GM21723 (cell line): Measurements from ENCODE around the gene BACH2.
"Not testable (repeated sequence)": the region's sequence is repeated elsewhere in the genome, so short reads cannot be mapped to it uniquely, and the experiment has no call there.

ENCODE experiments used
- ATAC-seq: cut with Tn5 transposase; IDR thresholded peaks from one replicate; pipeline ENCODE4 v1.9.1; 2021; ENCODE audit warnings: mild to moderate bottlenecking, moderate library complexity; ENCODE audit not compliant: unreplicated experiment

Gene BACH2

DNA sequence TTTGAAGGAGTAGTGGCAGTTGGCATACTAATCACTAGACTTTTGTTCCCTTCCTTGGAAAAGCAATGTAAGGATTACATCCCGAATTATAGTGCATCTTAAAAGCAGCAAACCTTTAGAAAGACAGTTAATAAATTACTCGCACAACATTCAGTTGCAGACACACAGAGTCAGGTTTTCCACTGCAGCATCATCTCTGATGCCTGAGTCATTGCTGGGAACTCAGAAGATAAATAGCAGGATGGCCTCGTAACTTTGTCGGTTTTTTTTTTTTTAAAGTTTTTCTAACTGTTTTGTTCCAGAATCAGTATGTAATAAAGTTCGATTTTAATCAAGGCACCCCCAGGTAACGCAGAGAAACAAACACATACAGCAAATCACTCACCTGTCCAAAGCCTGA is 368.0 kb downstream of the BACH2 start:
- no peak for ATAC-seq

DNA sequence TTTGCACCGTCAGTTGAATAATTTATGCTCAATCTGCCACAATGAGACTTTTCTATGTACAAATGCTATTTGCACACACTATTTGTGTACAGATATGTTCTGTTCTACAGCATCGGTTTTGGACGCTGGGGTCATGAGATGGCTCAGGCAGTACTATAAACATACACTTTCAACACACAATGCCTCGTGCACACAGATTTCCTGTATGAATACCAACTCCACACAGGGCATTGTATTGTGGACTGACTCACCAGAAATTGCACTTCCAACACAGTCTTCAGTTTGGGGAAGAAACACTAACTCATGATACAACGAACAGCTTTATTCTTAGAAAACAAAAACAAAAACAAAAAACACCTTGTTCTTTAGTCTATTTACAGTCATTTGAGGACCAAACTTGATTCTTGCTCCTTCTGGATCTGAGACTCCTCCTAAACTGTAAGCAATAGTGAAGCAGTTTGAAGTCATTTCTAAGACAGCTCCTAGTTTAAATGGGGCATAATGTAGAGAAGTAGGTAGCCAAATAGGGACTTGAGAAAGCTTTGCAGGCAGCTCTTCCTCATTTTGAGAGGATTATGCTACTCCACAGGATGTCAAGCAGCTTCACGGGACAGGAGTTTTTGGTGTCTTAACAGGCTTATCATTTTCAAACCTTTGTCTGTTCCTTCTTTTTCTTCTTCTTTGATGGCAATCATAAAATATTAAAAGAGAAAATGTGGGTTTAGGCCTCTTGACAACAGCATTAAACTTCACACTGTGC is 368.7 kb downstream of the BACH2 start:
- ATAC-seq, result no peak

DNA sequence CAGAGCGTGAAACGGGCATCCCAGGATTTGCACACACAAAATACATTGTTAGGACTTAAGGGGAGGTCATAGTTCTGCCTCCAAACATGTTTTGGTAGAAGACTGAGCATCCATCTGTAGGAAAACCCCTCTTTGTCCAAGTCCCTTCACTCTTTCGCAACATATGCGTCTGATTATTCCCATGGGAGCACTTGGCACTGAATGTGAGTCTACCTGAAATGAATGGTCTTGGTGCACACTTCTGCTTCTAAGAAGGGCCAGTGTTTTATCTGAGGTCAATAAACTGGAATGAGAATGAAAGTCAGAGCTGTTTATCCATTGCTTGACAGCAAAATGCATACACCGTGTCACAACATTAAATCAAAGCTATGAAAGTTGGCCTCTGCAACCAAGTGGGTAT is 369.4 kb downstream of the BACH2 start:
- ATAC-seq, result no peak

DNA sequence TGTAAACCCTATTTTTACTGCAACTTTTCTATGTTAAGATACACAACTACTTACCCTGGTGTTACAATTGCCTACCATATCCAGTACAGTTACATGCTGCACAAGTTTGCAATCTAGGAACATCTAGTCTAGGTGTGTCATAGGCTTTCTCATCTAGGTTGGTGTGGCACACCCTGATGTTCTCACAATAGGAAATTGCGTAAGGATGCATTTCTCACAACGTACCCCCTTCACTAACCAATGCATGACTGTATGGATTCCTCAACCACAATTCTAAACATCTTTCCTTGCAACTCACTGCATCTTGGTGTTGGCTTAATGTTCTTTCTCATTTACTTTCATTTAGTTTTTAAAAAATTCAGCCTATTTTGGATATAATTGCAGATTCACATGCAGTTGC is 370.8 kb downstream of the BACH2 start:
- ATAC-seq, result no peak

DNA sequence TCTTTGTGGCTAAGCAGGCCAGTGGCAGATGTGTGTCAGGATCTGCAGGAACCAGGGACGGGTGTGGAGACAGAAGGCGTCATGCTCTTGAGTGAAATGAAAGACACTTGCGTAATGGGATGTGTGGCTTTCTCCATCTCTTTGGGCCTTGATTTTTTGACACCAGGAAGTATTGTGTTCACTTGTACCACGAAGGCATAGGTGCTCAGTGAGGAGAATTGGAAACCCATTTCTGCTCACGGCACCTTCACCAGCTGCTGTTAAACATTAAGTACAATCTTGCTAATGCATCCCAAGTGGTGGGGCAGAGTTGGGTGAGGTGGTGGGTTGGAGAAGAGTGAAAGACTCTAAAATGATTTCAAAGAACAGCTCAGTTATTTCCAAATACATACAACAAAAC is 372.4 kb downstream of the BACH2 start:
- no peak for ATAC-seq

DNA sequence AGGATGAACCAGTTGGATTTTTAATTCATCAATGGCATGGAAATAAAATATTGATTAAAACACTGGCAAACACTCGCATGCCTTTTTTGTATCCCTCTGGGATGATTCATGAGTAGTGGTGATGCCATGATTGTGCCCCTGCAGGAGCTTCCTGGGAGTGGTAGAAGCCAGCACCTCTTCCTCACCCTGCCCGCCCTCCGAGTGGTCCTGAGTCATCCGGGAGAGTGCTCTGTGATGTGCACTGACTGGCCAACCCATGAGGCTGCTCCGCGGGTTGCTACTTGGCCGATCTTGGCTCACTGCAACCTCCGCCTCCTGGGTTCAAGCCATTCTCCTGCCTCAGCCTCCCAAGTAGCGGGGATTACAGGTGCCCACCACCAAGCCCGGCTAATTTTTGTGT is 375.0 kb downstream of the BACH2 start:
- no peak for ATAC-seq

DNA sequence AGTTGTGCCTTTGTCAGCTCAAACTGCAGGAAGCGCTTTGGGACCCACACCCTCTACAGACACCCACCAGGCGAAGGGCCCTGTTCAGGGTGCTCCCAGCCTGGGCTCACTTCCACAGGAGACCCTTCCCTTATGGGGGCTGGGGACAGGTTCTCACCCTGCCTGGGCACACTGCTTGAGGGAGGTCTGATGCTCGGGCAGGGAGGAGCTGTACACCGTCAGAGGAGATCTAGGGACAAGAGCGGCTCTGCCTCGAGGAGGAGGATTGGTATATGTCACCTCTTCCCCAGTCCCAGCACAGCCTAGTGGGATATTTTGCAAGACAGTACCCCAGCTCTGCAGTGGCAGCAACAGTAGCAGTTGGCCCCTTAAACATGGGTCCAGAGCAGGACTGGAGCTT is 375.4 kb downstream of the BACH2 start:
- ATAC-seq, result no peak

DNA sequence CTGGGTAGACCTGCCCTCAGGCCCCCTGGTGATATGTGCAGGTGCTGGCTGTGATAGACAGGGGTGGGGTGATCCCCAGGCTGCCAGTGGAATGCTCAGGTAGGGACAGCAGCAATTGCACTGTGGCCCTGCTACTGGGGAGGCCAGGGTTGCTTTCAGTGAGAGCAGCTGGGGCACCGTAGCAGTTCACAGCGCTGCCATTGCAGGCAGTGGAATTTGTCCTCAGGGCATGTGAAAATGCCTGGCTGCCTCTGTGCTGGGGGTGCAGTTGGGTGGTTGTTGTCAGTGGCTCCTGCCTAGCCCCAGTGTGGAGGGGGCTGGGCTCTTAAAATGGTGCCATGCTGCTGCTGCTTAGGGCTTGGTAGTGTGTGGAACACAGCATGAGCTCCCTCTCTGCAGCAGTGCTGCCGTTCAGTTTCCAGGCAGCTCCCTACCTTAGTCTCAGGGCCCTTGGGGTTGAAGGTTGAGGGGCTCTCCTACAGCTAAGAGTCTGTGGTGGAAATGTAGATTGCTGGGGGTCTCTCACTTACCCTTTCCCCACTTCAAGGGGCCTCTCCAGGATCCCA is 378.8 kb downstream of the BACH2 start:
- ATAC-seq, result no peak

DNA sequence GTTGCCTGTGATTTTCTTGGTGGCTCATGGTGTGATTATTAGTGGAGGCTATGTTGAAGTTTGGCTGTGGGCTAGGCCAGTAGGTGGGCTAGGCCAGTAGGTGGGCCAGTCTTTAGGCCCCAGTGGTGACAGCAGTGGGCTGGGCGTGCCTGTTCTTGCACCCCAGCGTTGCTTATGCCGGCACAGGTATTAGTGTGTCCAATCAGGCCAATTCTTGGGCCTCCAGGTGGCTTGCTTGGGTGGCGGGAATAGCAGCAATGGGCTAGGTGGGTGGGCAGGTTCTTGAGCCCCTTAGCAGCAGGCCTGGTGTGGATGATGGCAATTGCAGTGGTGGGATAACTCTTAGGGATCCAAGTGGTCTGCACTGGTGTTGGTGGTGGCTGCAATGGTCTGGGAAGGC is 379.4 kb downstream of the BACH2 start:
- ATAC-seq, result no peak

DNA sequence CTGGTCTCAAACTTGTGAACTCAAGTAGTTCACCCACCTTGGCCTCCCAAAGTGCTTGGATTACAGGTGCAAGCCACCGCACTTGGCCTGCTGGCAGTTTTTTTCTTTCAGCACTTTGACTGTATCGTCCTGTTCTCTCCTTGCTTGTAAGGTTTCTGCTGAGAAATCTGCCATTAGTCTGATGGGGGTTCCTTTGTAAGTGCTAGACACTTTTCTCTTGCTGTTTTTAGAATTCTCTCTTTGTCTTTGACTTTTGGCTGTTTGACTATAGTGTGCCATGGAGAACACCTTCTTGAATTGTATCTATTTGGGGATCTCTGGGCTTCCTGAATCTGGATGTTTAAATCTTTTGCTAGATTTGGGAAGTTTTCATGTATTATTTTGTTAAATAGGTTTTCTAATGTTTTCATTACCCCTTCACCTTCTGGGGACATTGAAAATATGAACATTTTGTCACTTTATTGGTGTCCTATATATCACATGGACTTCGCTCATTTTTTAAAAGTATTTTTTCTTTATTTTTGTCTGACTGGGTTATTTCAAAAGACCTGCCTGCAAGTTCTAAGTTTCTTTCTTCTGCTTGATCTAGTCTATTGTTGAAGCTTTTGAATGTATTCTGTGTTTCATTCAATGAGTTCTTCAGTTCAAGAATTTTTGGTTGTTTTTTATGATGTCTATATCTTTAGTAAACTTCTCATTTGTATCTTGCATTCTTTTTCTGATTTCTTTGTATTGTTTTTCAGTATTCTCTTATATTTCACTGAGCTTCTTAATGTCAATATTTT is 380.3 kb downstream of the BACH2 start:
- ATAC-seq, result no peak

DNA sequence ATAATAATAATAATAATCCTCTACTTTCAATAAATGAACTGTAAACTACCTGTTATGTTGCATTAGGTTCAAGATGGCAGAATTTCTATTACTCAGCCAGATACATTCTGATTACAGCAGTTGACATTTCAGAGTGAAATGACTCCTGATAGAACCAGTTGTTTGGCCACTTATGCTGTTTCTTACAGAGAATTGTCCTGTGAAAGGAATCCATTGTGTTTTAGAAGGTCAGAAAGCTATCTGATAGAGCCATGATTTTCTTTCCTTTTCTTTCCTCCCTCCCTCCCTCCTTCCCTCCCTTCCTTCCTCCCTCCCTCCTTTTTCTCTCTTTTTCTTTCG is 385.8 kb downstream of the BACH2 start:
- no peak for ATAC-seq

DNA sequence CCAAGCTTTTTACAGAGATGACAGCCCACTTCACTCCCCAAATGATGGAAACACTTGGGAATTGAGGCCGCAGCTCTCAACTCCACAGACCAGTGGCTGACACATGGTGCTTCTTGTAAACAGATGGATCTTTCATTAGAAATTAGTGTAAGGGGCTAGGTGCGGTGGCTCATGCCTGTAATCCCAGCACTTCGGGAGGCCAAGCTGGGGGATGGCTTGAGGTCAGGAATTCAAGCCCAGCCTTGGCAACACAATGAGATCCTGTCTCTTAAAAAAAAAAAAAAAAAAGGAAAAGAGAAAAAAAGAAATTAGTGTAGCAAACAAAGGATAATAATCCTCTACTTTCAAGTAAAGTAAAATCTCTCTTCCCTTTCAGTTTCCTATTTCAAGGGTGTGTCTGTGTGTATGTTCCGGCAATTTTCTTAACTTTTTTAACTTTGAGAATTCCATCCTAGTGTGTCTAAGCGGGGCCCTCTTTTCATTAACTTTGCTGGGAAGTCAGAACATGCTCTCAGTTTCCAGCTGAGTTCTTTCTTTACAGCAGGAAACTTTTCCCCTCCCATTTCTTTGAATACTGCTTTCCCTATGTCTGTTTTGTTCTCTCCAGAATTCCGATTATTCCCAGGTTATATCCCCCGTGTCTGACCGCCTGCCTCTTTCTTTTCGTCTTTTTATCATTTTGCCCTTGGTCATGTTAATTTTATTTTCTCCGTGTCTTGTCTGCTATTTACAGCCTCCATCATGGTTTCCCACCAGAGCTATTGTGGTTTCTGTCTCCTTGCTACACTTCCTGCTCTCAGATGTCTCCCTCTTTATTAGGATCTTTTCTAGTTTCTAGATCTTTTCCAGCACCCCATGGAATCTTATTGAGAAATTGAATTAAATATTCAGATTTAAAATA is 386.4 kb downstream of the BACH2 start:
- not testable (repeated sequence) for ATAC-seq

DNA sequence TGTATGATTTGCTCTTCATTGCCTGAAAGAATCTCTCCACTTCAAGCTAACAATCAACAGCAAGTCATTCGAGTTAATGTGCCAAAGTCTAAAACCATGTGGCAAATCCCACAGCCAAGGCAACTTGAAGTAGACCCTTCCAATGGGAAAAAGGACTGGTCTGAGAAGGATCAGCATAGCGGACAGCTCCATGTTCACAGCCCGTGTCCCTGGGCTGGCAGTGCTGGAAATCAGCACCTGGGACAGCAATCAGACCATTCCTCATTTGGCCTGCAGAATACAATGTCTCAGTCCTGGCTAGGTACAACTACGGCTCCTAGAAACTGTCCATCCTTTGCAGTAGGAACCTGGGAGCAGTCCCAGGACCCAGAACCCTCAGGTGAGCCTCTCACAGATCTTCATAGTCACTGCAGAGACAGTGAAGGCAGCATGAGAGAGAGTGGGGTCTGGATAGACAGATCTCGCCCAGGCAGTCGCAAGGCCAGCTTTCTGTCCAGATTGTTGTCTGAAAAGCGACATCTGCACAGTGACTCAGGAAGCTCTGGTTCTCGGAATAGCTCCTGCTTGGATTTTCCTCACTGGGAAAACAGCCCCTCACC is 401.3 kb downstream of the BACH2 start:
- ATAC-seq, result no peak

DNA sequence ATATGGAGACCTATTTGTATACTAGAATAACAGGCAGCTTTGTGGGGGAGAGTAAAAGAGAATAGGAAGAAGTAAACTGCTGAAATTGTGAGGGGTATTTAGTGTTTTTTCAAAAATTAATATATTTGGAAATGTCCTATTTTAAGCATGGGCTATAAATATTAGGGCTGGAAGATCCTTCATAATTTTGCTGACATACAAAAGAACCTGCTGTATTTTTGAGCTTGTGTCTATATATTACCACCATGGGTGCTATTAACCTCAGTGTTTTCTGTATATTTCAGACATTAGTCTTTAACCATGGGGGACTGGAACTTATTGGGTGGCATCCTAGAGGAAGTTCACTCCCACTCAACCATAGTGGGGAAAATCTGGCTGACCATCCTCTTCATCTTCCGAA is 402.5 kb downstream of the BACH2 start, which contains the start of gene GJA10:
GJA10 (plus strand) TSS at position 301 of the 400 bp plus-strand sequence; CDS start at position 301, 0 bp downstream.
- ATAC-seq, result no peak

DNA sequence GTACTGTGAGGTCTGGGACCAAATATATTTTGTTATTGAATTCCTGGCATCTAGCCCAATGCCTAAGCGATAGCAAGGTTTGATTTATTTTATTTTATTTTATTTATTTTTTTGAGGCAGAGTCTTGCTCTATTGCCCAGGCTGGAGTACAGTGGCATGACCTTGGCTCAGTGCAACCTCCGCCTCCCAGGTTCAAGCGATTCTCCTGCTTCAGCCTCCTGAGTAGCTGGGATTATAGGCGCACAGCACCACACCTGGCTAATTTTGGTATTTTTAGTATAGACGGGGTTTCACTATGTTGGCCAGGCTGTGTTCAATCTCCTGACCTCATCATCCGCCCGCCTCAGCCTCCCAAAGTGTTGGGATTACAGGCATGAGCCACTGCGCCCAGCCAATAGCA is 404.1 kb downstream of the BACH2 start:
- ATAC-seq, result not testable (repeated sequence)

DNA sequence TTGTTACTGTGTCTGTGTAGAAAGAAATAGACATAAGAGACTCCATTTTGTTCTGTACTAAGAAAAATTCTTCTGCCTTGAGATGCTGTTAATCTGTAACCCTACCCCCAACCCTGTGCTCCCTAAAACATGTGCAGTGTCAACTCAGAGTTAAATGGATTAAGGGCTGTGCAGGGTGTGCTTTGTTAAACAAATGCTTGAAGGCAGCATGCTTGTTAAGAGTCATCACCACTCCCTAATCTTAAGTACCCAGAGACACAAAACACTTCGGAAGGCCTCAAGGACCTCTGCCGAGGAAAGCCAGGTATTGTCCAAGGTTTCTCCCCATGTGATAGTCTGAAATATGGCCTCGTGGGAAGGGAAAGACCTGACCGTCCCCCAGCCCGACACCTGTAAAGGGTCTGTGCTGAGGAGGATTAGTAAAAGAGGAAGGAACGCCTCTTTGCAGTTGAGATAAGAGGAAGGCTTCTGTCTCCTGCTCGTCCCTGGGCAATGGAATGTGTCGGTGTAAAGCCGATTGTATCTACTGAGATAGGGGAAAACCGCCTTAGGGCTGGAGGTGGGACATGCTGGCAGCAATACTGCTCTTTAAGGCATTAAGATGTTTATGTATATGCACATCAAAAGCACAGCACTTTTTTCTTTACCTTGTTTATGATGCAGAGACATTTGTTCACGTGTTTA is 405.7 kb downstream of the BACH2 start:
- ATAC-seq, result not testable (repeated sequence)

DNA sequence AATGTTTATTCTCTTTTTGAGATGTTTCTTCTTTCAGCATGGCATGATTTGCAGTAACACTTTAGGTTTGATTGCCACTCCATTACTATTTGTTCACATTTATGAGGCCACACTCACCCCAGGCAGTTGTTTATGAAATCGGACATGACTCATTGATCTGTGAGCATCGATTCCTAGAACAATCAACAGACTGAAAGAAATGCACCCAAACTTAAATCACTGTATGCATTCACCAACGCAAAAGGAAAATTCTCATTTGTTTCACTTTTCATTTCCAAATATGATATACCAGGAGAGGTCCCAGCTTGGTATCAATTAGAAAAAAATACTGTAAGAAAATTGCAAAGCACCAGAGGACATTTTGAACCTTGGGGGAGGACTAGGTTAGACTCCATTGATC is 407.8 kb downstream of the BACH2 start:
- ATAC-seq, result no peak

DNA sequence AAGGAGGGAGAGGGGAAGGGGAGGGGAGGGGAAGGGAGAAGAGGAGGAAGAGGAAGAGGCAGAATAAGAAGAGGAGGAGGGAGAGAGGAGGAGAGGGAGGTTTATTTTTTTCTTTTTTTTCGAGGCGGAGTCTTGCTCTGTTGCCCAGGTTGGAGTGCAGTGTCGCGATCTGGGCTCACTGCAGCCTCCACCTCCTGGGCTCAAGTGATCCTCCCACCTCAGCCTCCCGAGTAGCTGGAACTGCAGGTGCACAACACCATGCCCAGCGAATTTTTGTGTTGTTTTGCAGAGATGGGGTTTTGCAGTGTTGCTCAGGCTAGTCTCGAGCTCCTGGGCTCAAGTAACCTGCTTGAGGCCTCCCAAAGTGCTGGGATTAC is 408.5 kb downstream of the BACH2 start:
- no peak for ATAC-seq

DNA sequence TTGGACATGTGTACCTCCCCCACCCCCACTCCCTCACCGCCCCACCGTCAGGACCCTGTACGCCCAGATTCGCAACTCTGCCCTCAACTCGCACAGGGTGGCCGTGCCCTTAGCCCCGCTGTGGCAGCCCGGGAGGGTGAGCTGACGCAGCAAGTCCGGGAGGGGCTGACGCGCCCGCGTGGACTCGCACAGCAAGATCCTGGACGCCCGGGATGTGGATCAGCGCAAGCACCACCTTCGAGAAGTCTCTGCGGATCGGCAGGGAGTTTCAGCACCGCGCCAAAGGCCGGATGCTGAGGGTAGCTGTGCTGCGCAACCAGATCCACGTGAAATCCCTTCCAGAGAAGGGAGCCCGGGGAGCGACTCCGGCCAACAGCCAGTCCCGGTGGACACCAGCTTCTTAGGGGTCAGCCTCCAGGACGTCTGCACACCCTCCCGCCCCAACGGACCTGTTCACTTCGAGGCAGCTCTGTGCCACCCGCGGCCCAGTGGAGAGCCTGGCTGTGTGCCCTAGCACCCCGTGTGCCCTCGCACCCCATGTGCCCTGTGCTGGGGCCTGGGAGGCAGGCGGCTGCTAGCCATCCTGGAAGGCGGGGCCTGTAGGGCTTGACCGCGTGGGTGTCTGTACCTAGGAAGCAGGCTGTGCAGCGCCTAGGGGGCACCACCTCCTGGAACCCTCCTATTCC is 409.0 kb downstream of the BACH2 start:
- no peak for ATAC-seq
